ENCODE measurements around the gene ZRANB2. TPM values are rescaled to one million over a fixed set of nuclear protein-coding genes. Genes with fewer than 3 reads are reported as not detected.

Gene ZRANB2
- total RNA-seq, 1 donor from 2014 or later, result 59.7 TPM

DNA sequence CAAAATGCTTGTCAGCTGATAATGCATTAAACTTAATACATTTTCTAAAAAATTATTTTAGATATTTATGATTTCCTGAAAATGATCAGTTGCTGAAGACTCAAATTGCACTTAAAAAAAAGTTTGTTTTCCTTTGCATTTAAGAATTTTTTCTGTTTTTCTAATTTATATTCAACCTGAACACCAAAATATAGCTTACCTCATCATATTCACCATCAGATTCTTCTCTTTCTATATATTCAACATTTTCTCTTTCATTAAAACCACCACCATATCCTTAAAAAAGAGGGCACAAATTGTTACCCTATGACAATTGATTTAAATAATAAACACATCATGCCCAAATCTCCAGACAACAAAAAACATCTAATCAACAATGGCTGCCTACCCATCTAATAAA lies 8.6 kb downstream of the ZRANB2 start:
- H3K27ac ChIP-seq, result no peak overlapping the region
- no peak overlapping the region for H3K4me3 ChIP-seq
- no peak for DNase-seq (ENCODE audit: extremely low spot score in 2 of 2)
- H3K4me1 ChIP-seq, result no peaks in the 10 kb centered on the region
- TF ChIP-seq POLR2A (IDR thresholded peaks at IDR 0.05), result no peak
- TF ChIP-seq POLR2AphosphoS5 (IDR thresholded peaks at IDR 0.05; ENCODE audit: insufficient read depth in 1 of 2, low read depth in 1 of 2), result no peak
- TF ChIP-seq, protein P1, sequence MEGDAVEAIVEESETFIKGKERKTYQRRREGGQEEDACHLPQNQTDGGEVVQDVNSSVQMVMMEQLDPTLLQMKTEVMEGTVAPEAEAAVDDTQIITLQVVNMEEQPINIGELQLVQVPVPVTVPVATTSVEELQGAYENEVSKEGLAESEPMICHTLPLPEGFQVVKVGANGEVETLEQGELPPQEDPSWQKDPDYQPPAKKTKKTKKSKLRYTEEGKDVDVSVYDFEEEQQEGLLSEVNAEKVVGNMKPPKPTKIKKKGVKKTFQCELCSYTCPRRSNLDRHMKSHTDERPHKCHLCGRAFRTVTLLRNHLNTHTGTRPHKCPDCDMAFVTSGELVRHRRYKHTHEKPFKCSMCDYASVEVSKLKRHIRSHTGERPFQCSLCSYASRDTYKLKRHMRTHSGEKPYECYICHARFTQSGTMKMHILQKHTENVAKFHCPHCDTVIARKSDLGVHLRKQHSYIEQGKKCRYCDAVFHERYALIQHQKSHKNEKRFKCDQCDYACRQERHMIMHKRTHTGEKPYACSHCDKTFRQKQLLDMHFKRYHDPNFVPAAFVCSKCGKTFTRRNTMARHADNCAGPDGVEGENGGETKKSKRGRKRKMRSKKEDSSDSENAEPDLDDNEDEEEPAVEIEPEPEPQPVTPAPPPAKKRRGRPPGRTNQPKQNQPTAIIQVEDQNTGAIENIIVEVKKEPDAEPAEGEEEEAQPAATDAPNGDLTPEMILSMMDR (IDR thresholded peaks at IDR 0.05), result no peak
- no peaks in the 10 kb centered on the region for H3K27me3 ChIP-seq
- H3K9me3 ChIP-seq, result no peaks in the 10 kb centered on the region
- intact Hi-C loops (cut with DNase I), result no loop called here
- H3K36me3 ChIP-seq, result peaks cover 0 to 81% of the 10 kb centered on the region in 2 donors

DNA sequence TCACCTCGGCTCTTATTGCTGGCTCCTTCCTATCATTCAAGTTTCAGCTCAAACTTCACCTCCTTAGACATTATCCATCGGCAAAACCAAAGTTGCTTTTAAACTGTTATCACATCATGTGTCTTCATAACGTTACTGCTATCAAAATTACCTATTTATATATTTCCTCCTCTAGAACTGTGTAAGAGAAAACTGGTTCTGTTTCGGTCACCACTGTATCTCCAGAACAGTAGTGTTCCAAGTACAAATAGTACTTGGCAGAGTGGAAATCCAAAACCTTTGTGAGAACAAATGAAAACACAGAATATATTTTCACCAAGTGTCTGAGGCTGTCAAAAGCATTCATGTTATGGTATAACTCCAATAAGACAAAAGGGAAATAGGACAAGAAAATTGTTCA lies 9.1 kb downstream of the ZRANB2 start:
- Histone ChIP-seq H3K4me3 (no peak overlapping the region), H3K27me3 (no peaks in the 10 kb centered on the region), H3K36me3 (peaks cover 0 to 80% of the 10 kb centered on the region in 2 donors), H3K9me3 (no peaks in the 10 kb centered on the region), H3K4me1 (no peaks in the 10 kb centered on the region), H3K27ac (no peak overlapping the region)
- TF ChIP-seq POLR2A (IDR thresholded peaks at IDR 0.05), result no peak
- TF ChIP-seq, protein P1 (IDR thresholded peaks at IDR 0.05), result no peak
- TF ChIP-seq POLR2AphosphoS5 (IDR thresholded peaks at IDR 0.05; ENCODE audit: insufficient read depth in 1 of 2, low read depth in 1 of 2), result no peak
- intact Hi-C loops (cut with DNase I), result no loop called here
- DNase-seq (ENCODE audit: extremely low spot score in 2 of 2), result no peak

DNA sequence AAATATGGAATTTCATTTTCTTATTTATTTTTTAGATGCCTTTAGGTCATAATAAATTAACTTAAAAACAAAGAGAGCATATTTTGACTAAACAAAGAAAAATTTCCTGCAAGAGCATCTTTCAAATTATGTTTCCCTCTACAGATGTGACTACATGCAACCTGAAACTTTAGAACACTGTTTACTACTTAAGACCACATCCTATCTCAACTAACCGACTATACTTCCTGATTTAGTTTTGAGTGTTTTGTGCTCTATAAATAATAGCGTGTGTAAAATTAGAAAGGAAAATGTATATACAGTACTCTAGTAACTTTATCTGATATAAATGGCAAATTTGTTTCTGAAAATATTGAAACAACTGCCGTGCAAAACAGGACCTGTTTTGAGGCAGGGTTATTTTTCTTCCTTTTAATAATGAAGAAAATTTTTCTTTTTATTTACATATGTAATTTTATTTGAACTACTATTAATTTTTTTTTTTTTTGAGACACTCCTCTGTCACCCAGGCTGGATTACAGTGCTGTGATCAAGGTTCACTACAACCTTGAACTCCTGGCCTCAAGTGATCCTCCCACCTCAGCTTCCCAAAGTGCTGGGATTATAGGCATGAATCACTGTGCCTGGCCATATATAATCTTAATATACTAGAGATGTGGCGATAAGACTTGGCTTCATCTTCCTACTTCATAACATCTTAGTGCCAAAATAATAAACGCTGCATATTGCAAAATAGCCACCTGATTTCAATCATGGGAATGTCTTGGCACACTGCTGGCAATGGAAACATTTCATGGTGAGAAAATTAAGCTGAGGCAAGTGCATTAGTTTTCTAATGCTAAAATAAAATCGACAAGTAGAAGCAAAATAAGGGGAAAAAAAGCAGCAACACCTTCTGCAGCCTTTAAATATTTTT lies 12.3 kb downstream of the ZRANB2 start:
- H3K27ac ChIP-seq, result no peak overlapping the region
- H3K9me3 ChIP-seq, result no peaks in the 10 kb centered on the region
- H3K4me3 ChIP-seq, result no peak overlapping the region
- no peaks in the 10 kb centered on the region for H3K27me3 ChIP-seq
- no peaks in the 10 kb centered on the region for H3K4me1 ChIP-seq
- peaks cover 0 to 80% of the 10 kb centered on the region in 2 donors for H3K36me3 ChIP-seq
- intact Hi-C loops (cut with DNase I), result no loop called here
- TF ChIP-seq, protein P1 (IDR thresholded peaks at IDR 0.05), result no peak
- no peak for TF ChIP-seq POLR2AphosphoS5 (IDR thresholded peaks at IDR 0.05; ENCODE audit: insufficient read depth in 1 of 2, low read depth in 1 of 2)
- no peak for TF ChIP-seq POLR2A (IDR thresholded peaks at IDR 0.05)
- no peak for DNase-seq (ENCODE audit: extremely low spot score in 2 of 2)

DNA sequence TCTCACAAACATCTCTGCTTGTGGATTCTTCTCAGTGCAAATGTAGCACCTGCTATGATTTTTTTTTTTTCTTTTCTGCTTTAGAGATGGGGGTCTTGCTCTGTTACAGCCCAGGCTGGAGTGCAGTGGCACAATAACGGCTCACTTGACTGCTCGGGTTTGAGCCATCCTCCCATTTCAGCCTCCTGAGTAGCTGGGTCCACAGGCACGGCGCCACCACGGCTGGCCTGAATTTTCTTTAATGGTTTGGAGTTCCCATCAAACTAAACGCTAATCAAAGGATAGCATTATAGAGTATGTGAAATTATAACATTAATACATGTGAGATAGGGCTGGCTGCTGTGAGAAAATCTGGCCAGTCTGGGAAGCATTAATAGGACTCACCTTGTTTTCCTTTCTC lies 26.0 kb downstream of the ZRANB2 start:
- H3K27ac ChIP-seq, result no peak overlapping the region
- no peaks in the 10 kb centered on the region for H3K27me3 ChIP-seq
- no peak overlapping the region for H3K4me3 ChIP-seq
- no peak for DNase-seq (ENCODE audit: extremely low spot score in 2 of 2)
- intact Hi-C loops (cut with DNase I), result loop anchor here (10.0 kb wide), 1 partner anchor 530 kb away; no protein-coding TSS in a partner anchor
- H3K4me1 ChIP-seq, result no peaks in the 10 kb centered on the region
- H3K9me3 ChIP-seq, result no peaks in the 10 kb centered on the region
- peaks cover 0 to 9% of the 10 kb centered on the region in 2 donors for H3K36me3 ChIP-seq
- TF ChIP-seq POLR2A (IDR thresholded peaks at IDR 0.05) (no peak), POLR2AphosphoS5 (IDR thresholded peaks at IDR 0.05; ENCODE audit: insufficient read depth in 1 of 2, low read depth in 1 of 2) (no peak)
- TF ChIP-seq, protein P1 (IDR thresholded peaks at IDR 0.05), result no peak

DNA sequence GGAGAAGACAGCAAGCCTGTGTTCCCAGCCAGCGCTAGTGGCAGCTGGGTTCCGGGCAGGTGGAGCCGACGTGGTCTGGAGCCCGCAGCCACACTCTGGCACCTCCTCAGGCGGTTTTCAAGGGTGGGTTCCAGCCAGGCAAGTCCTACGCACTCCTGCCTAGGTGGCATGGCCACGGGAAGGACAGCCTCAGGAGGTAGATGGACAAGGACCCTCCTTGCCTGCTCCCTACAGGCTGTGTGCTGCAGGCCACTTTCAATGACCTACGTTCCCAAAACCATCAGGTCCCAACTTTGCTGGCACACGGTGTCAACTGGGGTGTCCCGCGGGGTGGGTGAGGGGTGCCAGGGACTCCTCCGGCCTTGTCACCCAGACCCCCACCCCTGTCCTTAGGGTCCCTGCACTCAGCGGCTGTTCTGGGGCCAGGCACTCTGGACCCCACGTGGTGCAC lies 26.5 kb downstream of the ZRANB2 start:
- Histone ChIP-seq H3K36me3 (peaks cover 0 to 9% of the 10 kb centered on the region in 2 donors), H3K27me3 (no peaks in the 10 kb centered on the region), H3K4me1 (no peaks in the 10 kb centered on the region), H3K27ac (no peak overlapping the region), H3K9me3 (no peaks in the 10 kb centered on the region), H3K4me3 (no peak overlapping the region)
- DNase-seq (ENCODE audit: extremely low spot score in 2 of 2), result no peak
- intact Hi-C loops (cut with DNase I), result loop anchor here (10.0 kb wide), 1 partner anchor 530 kb away; no protein-coding TSS in a partner anchor
- no peak for TF ChIP-seq POLR2A (IDR thresholded peaks at IDR 0.05)

Data from vagina (tissue), 2 donors.